Vagina (tissue), 2 donors: ENCODE measurements around the gene CADPS. TPM values are rescaled to one million over a fixed set of nuclear protein-coding genes. Genes with fewer than 3 reads are reported as not detected.

Experiments used
- DNase-seq, 2 donors: peaks; one replicate each; pipeline ENCODE4 v3.0.0-alpha.2; 2017; ENCODE audit errors: extremely low spot score in 2 of 2
- H3K27ac ChIP-seq: fragments of 200-600 bp; sonication (generic); one replicate; pipeline ENCODE4 v1.5.1; 2019
- H3K27me3 ChIP-seq: fragments of 200-600 bp; sonication (generic); one replicate; pipeline ENCODE4 v1.5.1; 2019
- H3K36me3 ChIP-seq, 2 donors: fragments of 200-600 bp; sonication (generic); one replicate each; pipeline ENCODE4 v1.5.1; 2017 to 2019
- H3K4me1 ChIP-seq: fragments of 200-600 bp; sonication (generic); one replicate; pipeline ENCODE4 v1.5.1; 2019
- H3K4me3 ChIP-seq, 2 donors: fragments of 200-600 bp; sonication (generic); 1 replicate in 1 of 2; 2 replicates in 1 of 2; pipeline ENCODE4 v1.5.1; 2016 to 2019
- H3K9me3 ChIP-seq: fragments of 200-600 bp; sonication (generic); one replicate; pipeline ENCODE4 v1.5.1; 2019
- POLR2A ChIP-seq, 2 donors: fragments of 450-650 bp; IDR thresholded peaks; one replicate each; pipeline ENCODE4 v1.6.1; 2017; ENCODE audit warnings: antibody characterized with exemption in 2 of 2, mild to moderate bottlenecking in 2 of 2, moderate library complexity in 2 of 2
- POLR2AphosphoS5 ChIP-seq, 2 donors: sonication (generic); formaldehyde crosslinking; IDR thresholded peaks; one replicate each; pipeline ENCODE4 v1.9.0; 2017; ENCODE audit warnings: antibody characterized with exemption in 2 of 2, mild to moderate bottlenecking in 2 of 2, low read depth in 1 of 2; ENCODE audit not compliant: insufficient read depth in 1 of 2
- intact Hi-C: fragments of 100-400 bp; cut with DNase I; formaldehyde crosslinking; loops from one replicate; pipeline ENCODE4 v1.15.1; 2023
- total RNA-seq: library from RNA; depleted of rRNA; stranded (reverse); fragments of >200 nt; gene quantifications from one replicate; pipeline ENCODE4 v1.2.3, GENCODE V29; 2016
- TF ChIP-seq, protein P1 (sequence below), 3 experiments: fragments of 450-650 bp in 2 of 3; fragments of 200-600 bp in 1 of 3; sonication (generic) in 1 of 3; IDR thresholded peaks; one replicate each; pipeline ENCODE4 v1.5.1; 2017 to 2019; ENCODE audit warnings: antibody characterized with exemption in 3 of 3, mild to moderate bottlenecking in 2 of 3, moderate library complexity in 2 of 3

The CADPS gene
- total RNA-seq, 1 donor from 2014 or later = 12.8 TPM

DNA sequence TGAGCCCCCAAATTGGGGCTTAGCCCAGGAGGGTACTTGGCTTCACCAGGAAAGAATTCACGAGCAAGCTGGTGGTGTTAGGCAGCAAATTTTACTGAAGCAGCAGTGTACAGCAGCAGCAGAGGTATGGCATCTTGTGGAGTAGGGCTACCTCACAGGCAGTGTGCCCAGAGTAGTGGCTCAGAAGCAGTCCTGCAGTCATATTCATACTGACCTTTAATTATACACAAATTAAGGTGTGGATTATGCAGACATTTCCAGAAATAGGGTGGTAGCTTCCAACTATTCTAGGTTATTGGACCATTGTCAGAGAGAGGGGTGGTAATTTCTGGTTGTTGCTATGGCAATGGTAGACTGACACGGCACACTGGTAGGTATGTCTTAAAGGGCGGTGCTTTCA lies 20.7 kb upstream of the CADPS start:
- H3K4me3 ChIP-seq = no peak overlapping the region
- H3K27me3 ChIP-seq = no peaks in the 10 kb centered on the region
- no peak overlapping the region for H3K27ac ChIP-seq
- no peak for TF ChIP-seq POLR2AphosphoS5 (IDR thresholded peaks at IDR 0.05; ENCODE audit: insufficient read depth in 1 of 2, low read depth in 1 of 2)
- TF ChIP-seq POLR2A (IDR thresholded peaks at IDR 0.05) = no peak
- TF ChIP-seq, protein P1, sequence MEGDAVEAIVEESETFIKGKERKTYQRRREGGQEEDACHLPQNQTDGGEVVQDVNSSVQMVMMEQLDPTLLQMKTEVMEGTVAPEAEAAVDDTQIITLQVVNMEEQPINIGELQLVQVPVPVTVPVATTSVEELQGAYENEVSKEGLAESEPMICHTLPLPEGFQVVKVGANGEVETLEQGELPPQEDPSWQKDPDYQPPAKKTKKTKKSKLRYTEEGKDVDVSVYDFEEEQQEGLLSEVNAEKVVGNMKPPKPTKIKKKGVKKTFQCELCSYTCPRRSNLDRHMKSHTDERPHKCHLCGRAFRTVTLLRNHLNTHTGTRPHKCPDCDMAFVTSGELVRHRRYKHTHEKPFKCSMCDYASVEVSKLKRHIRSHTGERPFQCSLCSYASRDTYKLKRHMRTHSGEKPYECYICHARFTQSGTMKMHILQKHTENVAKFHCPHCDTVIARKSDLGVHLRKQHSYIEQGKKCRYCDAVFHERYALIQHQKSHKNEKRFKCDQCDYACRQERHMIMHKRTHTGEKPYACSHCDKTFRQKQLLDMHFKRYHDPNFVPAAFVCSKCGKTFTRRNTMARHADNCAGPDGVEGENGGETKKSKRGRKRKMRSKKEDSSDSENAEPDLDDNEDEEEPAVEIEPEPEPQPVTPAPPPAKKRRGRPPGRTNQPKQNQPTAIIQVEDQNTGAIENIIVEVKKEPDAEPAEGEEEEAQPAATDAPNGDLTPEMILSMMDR (IDR thresholded peaks at IDR 0.05) = no peak
- H3K36me3 ChIP-seq = no peaks in the 10 kb centered on the region
- DNase-seq = no peak
- intact Hi-C loops = no loop called here
- no peaks in the 10 kb centered on the region for H3K4me1 ChIP-seq
- no peaks in the 10 kb centered on the region for H3K9me3 ChIP-seq

DNA sequence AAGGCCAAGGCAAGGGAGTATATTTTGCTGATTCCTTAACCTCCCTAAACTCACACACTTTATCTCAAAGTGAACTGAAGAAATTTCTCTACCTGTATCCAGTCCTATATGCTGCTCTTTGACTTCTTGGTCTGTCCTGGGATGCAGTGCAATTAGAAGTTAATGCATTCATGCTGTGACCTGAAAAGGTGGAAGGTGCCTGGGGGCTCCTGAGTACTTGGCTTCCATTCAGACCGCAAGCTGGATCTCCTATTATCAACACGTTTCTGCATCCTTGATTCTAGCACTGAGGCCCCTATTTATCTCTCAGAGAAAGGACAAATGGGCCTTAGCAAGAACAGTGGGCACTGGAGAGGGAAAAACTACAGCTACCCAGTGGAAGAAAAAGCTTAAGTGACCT lies 17.7 kb upstream of the CADPS start:
- intact Hi-C loops = no loop called here

DNA sequence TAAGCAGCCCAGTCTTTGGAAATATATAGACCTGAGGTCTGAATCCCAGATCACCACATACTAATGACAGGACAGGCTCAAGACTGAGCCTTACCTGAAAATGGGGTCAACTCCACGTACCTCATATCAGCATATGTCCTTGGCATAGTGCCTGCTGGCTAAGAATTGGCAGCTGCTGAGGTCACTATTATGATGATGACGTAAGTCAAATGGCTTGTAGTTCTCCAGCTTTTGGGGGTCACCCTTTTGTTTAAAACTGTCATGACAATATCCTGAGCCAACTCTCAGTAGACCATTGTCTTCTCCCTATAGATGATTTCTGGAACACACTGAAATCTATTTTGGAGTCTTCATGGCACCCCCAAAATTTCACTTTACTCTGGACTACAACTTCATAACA lies 16.8 kb upstream of the CADPS start:
- DNase-seq = no peak
- Histone ChIP-seq H3K4me1 (no peaks in the 10 kb centered on the region), H3K9me3 (no peaks in the 10 kb centered on the region), H3K27ac (no peak overlapping the region), H3K36me3 (no peaks in the 10 kb centered on the region), H3K27me3 (no peaks in the 10 kb centered on the region), H3K4me3 (no peak overlapping the region)
- TF ChIP-seq, protein P1 (IDR thresholded peaks at IDR 0.05) = no peak
- intact Hi-C loops = no loop called here

More for the DNA sequence above, 17.7 kb upstream of the CADPS start:
- no peaks in the 10 kb centered on the region for H3K4me1 ChIP-seq
- H3K27me3 ChIP-seq = no peaks in the 10 kb centered on the region
- no peak overlapping the region for H3K27ac ChIP-seq
- TF ChIP-seq POLR2AphosphoS5 (IDR thresholded peaks at IDR 0.05; ENCODE audit: insufficient read depth in 1 of 2, low read depth in 1 of 2) = no peak
- no peaks in the 10 kb centered on the region for H3K9me3 ChIP-seq
- no peak overlapping the region for H3K4me3 ChIP-seq
- no peak for DNase-seq
- no peaks in the 10 kb centered on the region for H3K36me3 ChIP-seq

DNA sequence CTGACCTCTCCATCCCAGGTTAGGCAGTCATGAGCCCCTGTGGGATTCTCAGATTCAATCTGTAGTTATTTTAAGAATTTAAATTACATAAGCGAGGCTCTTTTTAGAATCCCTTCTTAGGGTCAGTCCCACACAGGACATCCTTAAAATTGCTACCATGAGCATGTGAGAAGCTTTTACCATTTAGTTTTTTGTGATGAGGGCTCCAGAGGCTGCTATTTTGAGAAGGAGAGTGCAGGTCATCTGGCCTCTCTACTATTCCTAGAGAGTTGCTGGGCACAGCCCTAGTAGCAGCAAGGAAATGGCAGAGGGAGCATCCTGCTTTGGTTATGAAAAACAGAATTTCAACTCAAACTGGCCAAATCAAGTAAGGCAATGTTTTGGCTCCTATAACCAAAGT lies 13.6 kb upstream of the CADPS start:
- TF ChIP-seq POLR2A (IDR thresholded peaks at IDR 0.05) = no peak
- no peak for DNase-seq
- H3K4me1 ChIP-seq = no peaks in the 10 kb centered on the region
- no peak overlapping the region for H3K4me3 ChIP-seq
- intact Hi-C loops = no loop called here
- H3K36me3 ChIP-seq = no peaks in the 10 kb centered on the region
- no peaks in the 10 kb centered on the region for H3K27me3 ChIP-seq
- no peak overlapping the region for H3K27ac ChIP-seq
- no peaks in the 10 kb centered on the region for H3K9me3 ChIP-seq

DNA sequence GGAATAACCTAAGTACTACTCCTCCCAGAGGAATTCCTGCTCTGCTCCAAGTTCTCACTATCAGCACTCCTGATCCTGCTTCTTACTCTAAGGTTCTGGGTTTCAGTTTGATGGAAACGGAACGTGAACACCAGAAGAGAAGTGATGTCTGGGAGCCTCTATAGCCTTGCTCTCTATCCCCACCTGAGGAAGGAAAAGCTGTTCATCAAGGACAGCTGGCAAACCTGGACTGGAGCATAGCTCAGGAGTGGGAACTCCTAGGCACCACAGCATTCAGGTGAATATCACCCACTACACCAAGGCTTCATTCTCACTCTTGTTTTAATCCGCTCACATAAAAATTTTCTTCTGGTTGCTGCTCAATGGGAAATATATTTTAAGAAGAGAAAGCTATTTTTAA lies 13.0 kb upstream of the CADPS start:
- no peaks in the 10 kb centered on the region for H3K27me3 ChIP-seq
- no peak for DNase-seq

DNA sequence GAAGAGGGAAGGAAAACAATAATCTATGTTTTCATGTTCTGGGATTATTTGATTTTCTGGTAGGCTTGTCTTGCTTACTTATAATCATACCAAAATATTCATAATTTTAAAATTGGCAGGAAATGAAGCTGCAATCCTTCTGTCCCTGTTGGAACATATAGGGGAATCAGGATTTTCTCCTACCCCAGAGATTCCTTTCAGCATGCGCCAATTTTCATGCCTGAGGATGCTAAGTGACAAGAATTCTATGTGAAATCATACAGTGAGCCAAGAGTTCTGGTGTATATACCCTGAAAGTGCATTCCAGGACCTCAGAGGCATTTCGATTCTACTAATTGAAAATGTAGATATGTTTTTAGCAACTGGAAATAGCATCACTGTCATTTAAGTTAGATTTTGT lies 9.9 kb upstream of the CADPS start:
- Histone ChIP-seq H3K9me3 (no peaks in the 10 kb centered on the region), H3K4me3 (no peak overlapping the region), H3K36me3 (no peaks in the 10 kb centered on the region), H3K4me1 (no peaks in the 10 kb centered on the region), H3K27me3 (no peaks in the 10 kb centered on the region), H3K27ac (no peak overlapping the region)
- TF ChIP-seq, protein P1 (IDR thresholded peaks at IDR 0.05) = no peak
- TF ChIP-seq POLR2AphosphoS5 (IDR thresholded peaks at IDR 0.05; ENCODE audit: insufficient read depth in 1 of 2, low read depth in 1 of 2) = no peak
- TF ChIP-seq POLR2A (IDR thresholded peaks at IDR 0.05) = no peak
- intact Hi-C loops = no loop called here
- DNase-seq = no peak

More for the DNA sequence above, 13.0 kb upstream of the CADPS start:
- Histone ChIP-seq H3K4me3 (no peak overlapping the region), H3K4me1 (no peaks in the 10 kb centered on the region), H3K9me3 (no peaks in the 10 kb centered on the region), H3K36me3 (no peaks in the 10 kb centered on the region), H3K27ac (no peak overlapping the region)
- TF ChIP-seq, protein P1 (IDR thresholded peaks at IDR 0.05) = no peak
- TF ChIP-seq POLR2AphosphoS5 (IDR thresholded peaks at IDR 0.05; ENCODE audit: insufficient read depth in 1 of 2, low read depth in 1 of 2) (no peak), POLR2A (IDR thresholded peaks at IDR 0.05) (no peak)
- intact Hi-C loops = no loop called here
